Right lobe of liver (tissue), 4 donors: ENCODE data around the gene PKD1.
"Not testable (repeated sequence)": the region's sequence is repeated elsewhere in the genome, so short reads cannot be mapped to it uniquely, and the experiment has no call there.

ENCODE experiments used
- CTCF ChIP-seq, 4 donors: fragments of 200-600 bp in 3 of 4; fragments of 450-650 bp in 1 of 4; IDR thresholded peaks; one replicate each; pipeline versions ENCODE4 v1.5.1 to v1.8.0; 2016 to 2022; ENCODE audit warnings: antibody characterized with exemption in 4 of 4, mild to moderate bottlenecking in 2 of 4
- POLR2A ChIP-seq: fragments of 450-650 bp; IDR thresholded peaks from one replicate; pipeline ENCODE4 v1.6.1; 2017; ENCODE audit warnings: antibody characterized with exemption, mild to moderate bottlenecking
- donor health status: DM: no; HTN: no; CAD: no.
- donor health status: DM: no; HTN: no; CAD: no.
- donor health status: DM: no; HTN: yes; CAD: no.

- TF ChIP-seq CTCF (IDR thresholded peaks at IDR 0.05); POLR2A: not testable (repeated sequence)
Measured at GRCh38 chr16:2104464-2104863, 31.2 kb downstream of the PKD1 start.
